ENCODE data around the gene MYRFL.

Gene MYRFL

GRCh38 chr12:69905801-69906200, 80.8 kb downstream of the MYRFL start:
- H3K4me3 ChIP-seq: no peak overlapping the region
- no peak for TF ChIP-seq CTCF (IDR thresholded peaks at IDR 0.05)
- DNase-seq (ENCODE audit: low spot score): no peak
- H3K27ac ChIP-seq: no peak overlapping the region

- no peak for DNase-seq (ENCODE audit: low spot score)
- H3K27ac ChIP-seq: no peak overlapping the region
- H3K4me3 ChIP-seq: no peak overlapping the region
- TF ChIP-seq CTCF (IDR thresholded peaks at IDR 0.05): no peak
Observed at GRCh38 chr12:69906411-69907216, 81.6 kb downstream of the MYRFL start.

GRCh38 chr12:69908203-69908602, 83.2 kb downstream of the MYRFL start:
- TF ChIP-seq CTCF (IDR thresholded peaks at IDR 0.05): no peak

DNA sequence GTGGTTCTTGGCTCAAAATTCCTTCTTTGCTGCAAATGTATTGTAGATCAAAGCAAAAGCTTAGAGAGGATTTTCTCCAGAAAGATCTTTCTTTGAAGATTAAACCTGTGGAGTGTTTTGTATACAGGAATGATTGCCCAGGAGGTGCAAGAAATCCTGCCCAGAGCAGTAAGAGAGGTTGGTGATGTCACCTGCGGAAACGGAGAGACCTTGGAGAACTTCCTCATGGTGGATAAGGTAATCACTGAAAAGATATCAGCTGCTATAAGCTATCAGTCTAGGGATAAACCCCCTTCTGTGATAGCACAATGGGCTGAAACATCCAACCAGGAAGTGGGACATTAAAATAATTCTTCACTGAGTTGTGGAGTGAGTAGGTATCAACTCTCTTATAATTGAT, 85.7 kb downstream of the MYRFL start:
- Histone ChIP-seq H3K4me3 (no peak overlapping the region), H3K27ac (no peak overlapping the region)
- TF ChIP-seq CTCF (IDR thresholded peaks at IDR 0.05): no peak
- DNase-seq (ENCODE audit: low spot score): no peak

More at GRCh38 chr12:69908203-69908602, 83.2 kb downstream of the MYRFL start:
- no peak for DNase-seq (ENCODE audit: low spot score)
- H3K27ac ChIP-seq: no peak overlapping the region
- no peak overlapping the region for H3K4me3 ChIP-seq

DNA sequence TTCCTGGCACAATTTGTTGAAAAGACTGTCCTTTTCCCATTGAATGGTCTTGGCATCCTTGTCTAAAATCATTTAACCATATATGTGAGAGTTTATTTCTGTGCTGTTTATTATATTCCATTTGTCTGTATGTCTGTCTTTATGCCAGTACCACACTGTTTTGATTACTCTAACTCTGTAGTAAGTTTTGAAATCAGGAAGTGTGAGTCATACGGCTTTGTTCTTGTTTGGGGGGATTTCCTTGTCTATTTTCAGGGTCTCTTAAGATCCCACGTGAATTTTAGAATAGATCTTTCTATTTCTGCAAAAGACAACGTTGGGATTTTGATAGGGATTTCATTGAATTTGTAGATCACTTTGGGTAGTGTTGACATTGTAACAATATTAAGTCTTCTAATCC, 88.5 kb downstream of the MYRFL start:
- Histone ChIP-seq H3K27ac (no peak overlapping the region), H3K4me3 (no peak overlapping the region)
- DNase-seq (ENCODE audit: low spot score): no peak
- no peak for TF ChIP-seq CTCF (IDR thresholded peaks at IDR 0.05)

DNA sequence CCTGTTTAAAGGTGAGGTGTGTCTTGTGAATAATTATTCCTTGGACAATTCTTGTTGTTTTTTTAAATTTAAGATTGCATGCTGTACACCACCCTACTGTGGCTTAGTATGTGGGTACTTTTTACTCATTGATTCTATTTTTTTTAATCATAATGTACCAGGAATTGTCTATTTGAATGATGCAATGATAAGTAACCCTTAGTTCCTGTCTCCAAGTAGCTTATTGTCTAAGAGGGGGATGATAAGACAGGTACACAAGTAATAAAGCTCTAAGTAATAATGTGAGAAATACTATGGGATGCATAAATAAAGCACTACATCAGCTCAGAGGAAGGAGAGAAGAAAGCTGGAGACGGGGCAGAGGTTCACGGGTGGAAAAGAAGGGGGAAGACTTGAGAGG, 90.9 kb downstream of the MYRFL start:
- H3K27ac ChIP-seq: no peak overlapping the region
- TF ChIP-seq CTCF (IDR thresholded peaks at IDR 0.05): no peak
- DNase-seq (ENCODE audit: low spot score): no peak
- H3K4me3 ChIP-seq: no peak overlapping the region

DNA sequence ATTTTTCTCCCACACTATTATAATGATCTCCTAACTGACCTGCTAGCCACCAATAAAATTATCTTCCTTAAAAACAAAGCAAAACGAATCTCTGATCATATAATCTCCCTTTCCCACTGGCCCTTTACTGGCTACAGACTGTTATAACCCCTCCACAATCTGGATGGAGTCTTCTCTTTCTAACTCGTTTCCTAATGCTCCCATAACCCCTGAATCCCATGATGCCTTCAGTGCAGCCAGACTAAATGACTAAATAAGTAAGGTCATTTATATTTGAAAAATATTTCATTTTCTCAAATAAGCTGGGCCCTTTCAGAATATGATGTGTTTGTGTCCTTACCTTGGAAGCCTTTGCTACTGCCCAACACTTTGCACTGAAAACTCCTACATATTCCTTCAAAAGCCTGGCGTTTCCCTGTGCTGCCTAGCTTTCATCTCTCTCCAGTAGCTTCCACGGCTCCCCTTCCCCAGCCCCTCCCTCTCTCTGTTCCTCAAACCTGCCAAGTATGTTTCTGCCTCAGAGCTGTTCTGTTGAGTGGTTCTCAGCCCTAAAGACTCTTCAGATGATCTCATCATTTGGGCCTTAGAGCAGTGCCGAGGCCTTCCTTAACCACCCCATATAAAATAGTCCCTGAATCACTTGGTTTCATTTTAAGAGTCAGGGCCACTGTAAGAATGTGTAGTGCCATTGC, 91.7 kb downstream of the MYRFL start:
- no peak for TF ChIP-seq CTCF (IDR thresholded peaks at IDR 0.05)
- DNase-seq (ENCODE audit: low spot score): no peak
- Histone ChIP-seq H3K27ac (peak overlapping the region in 1 of 2 donors; percentile 61), H3K4me3 (no peak overlapping the region)
